H1 (cell line): Measurements from ENCODE around the gene BCAP31. TPM values are rescaled to one million over a fixed set of nuclear protein-coding genes. Genes with fewer than 3 reads are reported as not detected.
"Not testable (repeated sequence)": the region's sequence is repeated elsewhere in the genome, so short reads cannot be mapped to it uniquely, and the experiment has no call there.

ENCODE experiments used
- CTCF ChIA-PET: fragments of 300-600 bp; sonication (Branson Sonifier 250); formaldehyde crosslinking; loops from one replicate; lab custom pipeline; 2021; ENCODE audit not compliant: partially characterized antibody; lab: Charles Lee
- POLR2A ChIA-PET: fragments of 300-600 bp; sonication (Branson Sonifier 250); formaldehyde crosslinking; loops from one replicate; lab custom pipeline; 2021; ENCODE audit warnings: inconsistent platforms; ENCODE audit not compliant: partially characterized antibody; lab: Charles Lee
- DNase-seq, 2 experiments: peaks; one replicate each; pipeline versions ENCODE4 v3.0.0 to v3.0.0-alpha.2; 2010 to 2022; ENCODE audit warnings: low spot score in 2 of 2, low read depth in 1 of 2, mixed read lengths in 1 of 2
- FAIRE-seq: peaks from 2 replicates; lab custom pipeline; 2011; peaks lifted over from hg19 to GRCh38; lab: Jason Lieb, UNC
- H2AFZ ChIP-seq: 2 replicates; pipeline ENCODE4 v1.8.1; 2012; ENCODE audit warnings: low read length, inconsistent platforms
- H2AK5ac ChIP-seq: 2 replicates; pipeline ENCODE4 v1.6.1; 2013; ENCODE audit warnings: low read depth, low read length
- H2BK120ac ChIP-seq: replicated peaks from 2 replicates; pipeline ENCODE3; 2013; ENCODE audit warnings: low read depth, low read length, inconsistent platforms
- H2BK12ac ChIP-seq: 2 replicates; pipeline ENCODE4 v1.6.1; 2013; ENCODE audit warnings: low read depth, low read length
- H2BK15ac ChIP-seq: 2 replicates; pipeline ENCODE4 v1.6.1; 2013; ENCODE audit warnings: low read length
- H2BK20ac ChIP-seq: 2 replicates; pipeline ENCODE4 v1.6.1; 2013; ENCODE audit warnings: low read length
- H2BK5ac ChIP-seq: 2 replicates; pipeline ENCODE4 v1.6.1; 2013; ENCODE audit warnings: low read depth, low read length
- H3K14ac ChIP-seq: 2 replicates; pipeline ENCODE4 v1.6.1; 2013; ENCODE audit warnings: inconsistent platforms; ENCODE audit not compliant: insufficient read length
- H3K18ac ChIP-seq: 2 replicates; pipeline ENCODE4 v1.6.1; 2013; ENCODE audit warnings: low read length; ENCODE audit errors: extremely low read depth
- H3K23ac ChIP-seq: 2 replicates; pipeline ENCODE4 v1.6.1; 2013; ENCODE audit warnings: inconsistent platforms; ENCODE audit not compliant: insufficient read length
- H3K23me2 ChIP-seq: 2 replicates; pipeline ENCODE4 v1.6.1; 2013; ENCODE audit warnings: low read depth, low read length
- H3K27ac ChIP-seq: 2 replicates; pipeline ENCODE4 v1.6.1; 2011; ENCODE audit warnings: low read depth, low read length, inconsistent platforms
- H3K27me3 ChIP-seq, 4 experiments: replicated peaks in 1 of 4; 1 replicate in 1 of 4; 2 replicates in 3 of 4; pipeline versions ENCODE4 v1.6.1 to v1.8.1; 2011 to 2013; ENCODE audit warnings: low read length in 3 of 4, mild to moderate bottlenecking in 3 of 4, inconsistent platforms in 2 of 4, mixed read lengths in 2 of 4, moderate library complexity in 1 of 4; ENCODE audit not compliant: control insufficient read depth in 3 of 4, insufficient read depth in 3 of 4; ENCODE audit errors: extremely low read depth in 1 of 4
- H3K36me3 ChIP-seq, 4 experiments: 2 replicates each; pipeline versions ENCODE4 v1.6.1 to v1.8.1; 2011 to 2013; ENCODE audit warnings: mild to moderate bottlenecking in 4 of 4, low read length in 3 of 4, moderate library complexity in 2 of 4, control low read depth in 1 of 4, inconsistent platforms in 1 of 4; ENCODE audit not compliant: insufficient read depth in 4 of 4, control insufficient read depth in 2 of 4
- H3K4ac ChIP-seq: replicated peaks from 2 replicates; pipeline ENCODE3; 2013; ENCODE audit warnings: low read length, low read depth, mixed read lengths, inconsistent platforms; ENCODE audit not compliant: insufficient read length
- H3K4me1 ChIP-seq, 4 experiments: replicated peaks in 1 of 4; 1 replicate in 1 of 4; 2 replicates in 3 of 4; pipeline versions ENCODE4 v1.6.1 to v1.8.1; 2011 to 2013; ENCODE audit warnings: low read length in 3 of 4, inconsistent platforms in 2 of 4, mixed read lengths in 1 of 4; ENCODE audit not compliant: insufficient read depth in 4 of 4, control insufficient read depth in 3 of 4
- H3K4me2 ChIP-seq, 2 experiments: 2 replicates each; pipeline versions ENCODE4 v1.6.1 to v1.8.1; 2011 to 2013; ENCODE audit warnings: low read depth in 2 of 2, low read length in 2 of 2, control low read depth in 1 of 2, inconsistent platforms in 1 of 2, mild to moderate bottlenecking in 1 of 2; ENCODE audit not compliant: insufficient read depth in 1 of 2
- H3K4me3 ChIP-seq, 4 experiments: fragments of 200-600, 300-600 bp in 1 of 4; sonication (generic), shearing (Covaris generic), sonication (Bioruptor Twin) in 1 of 4; 2 replicates each; pipeline versions ENCODE4 v1.5.1 to v1.8.1; 2011 to 2016; ENCODE audit warnings: low read length in 4 of 4, low read depth in 3 of 4, control low read depth in 2 of 4, inconsistent platforms in 2 of 4, mild to moderate bottlenecking in 2 of 4, mixed read lengths in 1 of 4, moderate library complexity in 1 of 4; ENCODE audit not compliant: insufficient read depth in 2 of 4; ENCODE audit errors: extremely low read depth in 1 of 4
- H3K56ac ChIP-seq: replicated peaks from 2 replicates; pipeline ENCODE3; 2013; ENCODE audit warnings: low read depth, mild to moderate bottlenecking, mixed read lengths, low read length, inconsistent platforms; ENCODE audit not compliant: insufficient read length
- H3K79me1 ChIP-seq: 2 replicates; pipeline ENCODE4 v1.6.1; 2013; ENCODE audit warnings: low read depth, low read length, control low read depth
- H3K79me2 ChIP-seq, 2 experiments: 2 replicates each; pipeline versions ENCODE4 v1.6.1 to v1.8.1; 2012 to 2013; ENCODE audit warnings: low read length in 2 of 2, mild to moderate bottlenecking in 2 of 2, inconsistent platforms in 1 of 2; ENCODE audit not compliant: insufficient read depth in 2 of 2, control insufficient read depth in 1 of 2
- H3K9ac ChIP-seq, 4 experiments: replicated peaks in 1 of 4; 1 replicate in 1 of 4; 2 replicates in 3 of 4; pipeline versions ENCODE4 v1.6.1 to v1.8.1; 2011 to 2013; ENCODE audit warnings: low read depth in 3 of 4, low read length in 3 of 4, control low read depth in 2 of 4, mild to moderate bottlenecking in 2 of 4, moderate library complexity in 2 of 4, inconsistent platforms in 1 of 4; ENCODE audit errors: extremely low read depth in 1 of 4
- H3K9me3 ChIP-seq, 2 experiments: 2 replicates each; pipeline versions ENCODE4 v1.6.1 to v1.8.1; 2012 to 2013; ENCODE audit warnings: mild to moderate bottlenecking in 2 of 2, moderate library complexity in 2 of 2, control low read depth in 1 of 2, inconsistent platforms in 1 of 2, low read depth in 1 of 2, low read length in 1 of 2, mixed read lengths in 1 of 2; ENCODE audit not compliant: insufficient read depth in 2 of 2
- H4K20me1 ChIP-seq, 2 experiments: replicated peaks in 1 of 2; 2 replicates each; pipeline versions ENCODE3 to v1.8.1; 2011 to 2013; ENCODE audit warnings: inconsistent platforms in 2 of 2, low read length in 2 of 2, mild to moderate bottlenecking in 1 of 2; ENCODE audit not compliant: insufficient read depth in 2 of 2, control insufficient read depth in 1 of 2
- H4K5ac ChIP-seq: 2 replicates; pipeline ENCODE4 v1.6.1; 2013; ENCODE audit warnings: low read length, low read depth, mixed read lengths, inconsistent platforms; ENCODE audit not compliant: insufficient read length
- H4K8ac ChIP-seq: 2 replicates; pipeline ENCODE4 v1.8.0; 2013; ENCODE audit warnings: mild to moderate bottlenecking, moderate library complexity, low read length, inconsistent platforms; ENCODE audit not compliant: insufficient read depth; ENCODE audit errors: extremely low read depth
- H4K91ac ChIP-seq: replicated peaks from 2 replicates; pipeline ENCODE3; 2013; ENCODE audit warnings: low read length, mixed read lengths, inconsistent platforms; ENCODE audit not compliant: insufficient read length
- WGBS, 2 experiments: shearing (Covaris generic) in 1 of 2; methylation state at CpG; one replicate each; pipeline versions ENCODE4 v1.1.6 to v1.1.7; 2013 to 2015; ENCODE audit warnings: low lambda C conversion rate in 2 of 2, mixed read lengths in 2 of 2, inconsistent platforms in 1 of 2, low coverage in 1 of 2, missing lambda C conversion rate in 1 of 2; ENCODE audit not compliant: insufficient replicate concordance in 2 of 2, insufficient coverage in 1 of 2, insufficient read length in 1 of 2; ENCODE audit errors: extremely low coverage in 1 of 2, missing lambda C conversion rate in 1 of 2; 5-methylcytosine and 5-hydroxymethylcytosine counted together
- polyA plus RNA-seq, 7 experiments: library from polyadenylated mRNA; depleted of rRNA in 3 of 7; stranded (reverse) in 5 of 7; unstranded in 2 of 7; fragments of >200 nt in 5 of 7; fragments of 200-250 nt in 2 of 7; gene quantifications; 1 replicate in 5 of 7; 2 replicates in 1 of 7; 4 replicates in 1 of 7; pipeline versions ENCODE4 v1.2.1 to v1.2.3, GENCODE V29; 2011 to 2013; ENCODE audit warnings: missing spikeins in 2 of 7, mixed read lengths in 2 of 7
- total RNA-seq: library from RNA; stranded (reverse); fragmentation: NEBNext Ultra II Directional; extraction: Animal tissue kit (Norgen Biotek cat#: 25700); gene quantifications from 2 replicates; pipeline ENCODE4 v1.2.1, GENCODE V29; 2021
- TF ChIP-seq, protein P1 (sequence below), 3 experiments: IDR thresholded peaks; 1 replicate in 2 of 3; 2 replicates in 1 of 3; pipeline versions ENCODE4 v1.5.1 to v1.6.1; 2011; ENCODE audit warnings: low read length in 3 of 3, mild to moderate bottlenecking in 3 of 3, inconsistent platforms in 2 of 3, low read depth in 1 of 3, moderate library complexity in 1 of 3; ENCODE audit not compliant: insufficient read depth in 1 of 3; ENCODE audit errors: control extremely low read depth in 1 of 3

The BCAP31 gene
- total and polyA plus RNA-seq, 2 of the 8 experiments (the other 6 are each of a cell fraction or from before 2014, with no cell fraction given): 136 to 159 TPM

DNA sequence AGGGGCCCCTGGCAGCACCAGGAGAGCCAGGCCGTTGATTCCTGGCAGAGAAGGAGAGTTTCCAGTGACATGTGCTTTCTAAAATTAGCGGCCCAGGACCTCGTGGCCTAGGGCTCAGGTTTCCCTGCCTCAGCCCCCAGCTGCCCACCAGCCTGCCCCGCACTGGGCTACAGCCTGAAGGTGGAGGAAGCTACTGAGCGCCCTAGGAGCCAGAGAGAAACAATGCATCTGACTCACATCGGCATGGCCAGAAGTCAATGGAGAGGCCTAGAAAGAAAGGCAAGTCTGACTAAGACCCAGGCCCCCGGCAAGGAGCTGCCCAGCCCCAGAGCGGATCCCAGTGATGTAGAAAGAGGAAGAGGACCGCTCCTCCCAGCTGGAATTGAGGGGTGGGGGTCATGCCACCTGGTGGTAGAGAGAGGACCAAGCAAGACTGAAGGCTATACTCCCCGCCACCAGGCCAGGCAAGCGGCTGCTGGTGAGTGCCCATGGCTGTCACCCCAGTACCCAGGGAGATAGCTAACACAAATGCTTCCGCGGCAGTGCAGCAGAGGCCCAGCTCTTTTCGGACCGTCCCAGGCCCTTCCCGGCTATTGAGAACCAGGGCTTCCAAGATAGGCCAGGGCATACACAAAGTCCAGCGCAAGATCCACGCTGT, 18.7 kb downstream of the BCAP31 start:
- 87% methylated on average over 8 of the region's 18 CpGs; no CpG with 5 or more reads in 1 of the 2 experiments for WGBS, 2 experiments

More for the DNA sequence above, 18.7 kb downstream of the BCAP31 start:
- H3K27ac ChIP-seq, H4K8ac ChIP-seq, H3K9me3 ChIP-seq, H4K91ac ChIP-seq: not testable (repeated sequence)
- TF ChIP-seq, protein P1, sequence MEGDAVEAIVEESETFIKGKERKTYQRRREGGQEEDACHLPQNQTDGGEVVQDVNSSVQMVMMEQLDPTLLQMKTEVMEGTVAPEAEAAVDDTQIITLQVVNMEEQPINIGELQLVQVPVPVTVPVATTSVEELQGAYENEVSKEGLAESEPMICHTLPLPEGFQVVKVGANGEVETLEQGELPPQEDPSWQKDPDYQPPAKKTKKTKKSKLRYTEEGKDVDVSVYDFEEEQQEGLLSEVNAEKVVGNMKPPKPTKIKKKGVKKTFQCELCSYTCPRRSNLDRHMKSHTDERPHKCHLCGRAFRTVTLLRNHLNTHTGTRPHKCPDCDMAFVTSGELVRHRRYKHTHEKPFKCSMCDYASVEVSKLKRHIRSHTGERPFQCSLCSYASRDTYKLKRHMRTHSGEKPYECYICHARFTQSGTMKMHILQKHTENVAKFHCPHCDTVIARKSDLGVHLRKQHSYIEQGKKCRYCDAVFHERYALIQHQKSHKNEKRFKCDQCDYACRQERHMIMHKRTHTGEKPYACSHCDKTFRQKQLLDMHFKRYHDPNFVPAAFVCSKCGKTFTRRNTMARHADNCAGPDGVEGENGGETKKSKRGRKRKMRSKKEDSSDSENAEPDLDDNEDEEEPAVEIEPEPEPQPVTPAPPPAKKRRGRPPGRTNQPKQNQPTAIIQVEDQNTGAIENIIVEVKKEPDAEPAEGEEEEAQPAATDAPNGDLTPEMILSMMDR (IDR thresholded peaks at IDR 0.05; ENCODE audit: control extremely low read depth in 1 of 3, insufficient read depth in 1 of 3, low read depth in 1 of 3, low read length in 3 of 3): peak in 1 of 3 experiments; percentile 28; a peak in 2 of 4 replicates
- TF ChIP-seq, all 59 proteins: peak for 1; not testable (repeated sequence) for 58
- POLR2A ChIA-PET: interaction anchor here (0.6 to 1.7 kb wide), 5 partner anchors 10 to 40 kb away, joined by 3 to 6 read pairs (median 5); partner anchors contain the start of gene SLC6A8
- not testable (repeated sequence) for FAIRE-seq, H3K23me2 ChIP-seq, H2BK15ac ChIP-seq, H3K18ac ChIP-seq, DNase-seq, H2BK20ac ChIP-seq, H3K79me1 ChIP-seq, H2BK5ac ChIP-seq, H2BK12ac ChIP-seq, H2AK5ac ChIP-seq, H3K23ac ChIP-seq, H3K4me1 ChIP-seq, H3K56ac ChIP-seq, H3K14ac ChIP-seq, H3K4ac ChIP-seq, H3K4me2 ChIP-seq, H2AFZ ChIP-seq, H3K27me3 ChIP-seq, H2BK120ac ChIP-seq, H3K79me2 ChIP-seq, H4K5ac ChIP-seq, H3K4me3 ChIP-seq, H3K9ac ChIP-seq, H4K20me1 ChIP-seq
- CTCF ChIA-PET: interaction anchor here (0.7 to 1.1 kb wide), 6 partner anchors 10 to 37 kb away, joined by 3 read pairs; partner anchors contain the start of gene PNCK
- peaks cover 0 to 24% (median 6%) of the 10 kb centered on the region in 4 experiments; a peak in 6 of 8 replicates for H3K36me3 ChIP-seq
